HepG2 (cell line): ENCODE measurements around the gene ARHGDIA. TPM values are rescaled to one million over a fixed set of nuclear protein-coding genes. Genes with fewer than 3 reads are reported as not detected.

Source experiments
- BRD4 ChIP-seq: sonication (generic); formaldehyde crosslinking; IDR thresholded peaks from 2 replicates; pipeline ENCODE4 v1.4.0; 2020; ENCODE audit warnings: missing genetic modification reagents
- CENPBD1 ChIP-seq: sonication (generic); formaldehyde crosslinking; IDR thresholded peaks from 2 replicates; pipeline ENCODE4 v1.8.0; 2022; ENCODE audit warnings: missing genetic modification reagents, low read depth, mild to moderate bottlenecking, borderline replicate concordance
- E2F1 ChIP-seq: sonication (generic); formaldehyde crosslinking; IDR thresholded peaks from 2 replicates; pipeline ENCODE4 v1.5.0; 2020; ENCODE audit warnings: missing genetic modification reagents
- HES4 ChIP-seq: sonication (generic); formaldehyde crosslinking; IDR thresholded peaks from 2 replicates; pipeline ENCODE4 v1.9.0; 2021; ENCODE audit warnings: mild to moderate bottlenecking, missing genetic modification reagents, borderline replicate concordance
- HMG20A ChIP-seq: IDR thresholded peaks from 2 replicates; pipeline ENCODE4 v1.6.1; 2016; ENCODE audit warnings: borderline replicate concordance
- MZF1 ChIP-seq: sonication (generic); formaldehyde crosslinking; IDR thresholded peaks from 2 replicates; pipeline ENCODE4 v1.8.1; 2023; ENCODE audit warnings: mild to moderate bottlenecking, missing genetic modification reagents, borderline replicate concordance
- NAIF1 ChIP-seq: sonication (generic); formaldehyde crosslinking; IDR thresholded peaks from 2 replicates; pipeline ENCODE4 v1.5.0; 2020; ENCODE audit warnings: mild to moderate bottlenecking, missing genetic modification reagents, borderline replicate concordance
- PBX2 ChIP-seq: IDR thresholded peaks from 2 replicates; pipeline ENCODE4 v1.6.1; 2016; ENCODE audit warnings: control low read depth
- PPARG ChIP-seq: conservative IDR thresholded peaks from 2 replicates; pipeline ENCODE4 v1.6.1; 2016; ENCODE audit warnings: missing biosample characterization, missing genetic modification reagents
- SAFB2 ChIP-seq: sonication (generic); formaldehyde crosslinking; IDR thresholded peaks from 2 replicates; pipeline ENCODE4 v1.5.1; 2020; ENCODE audit warnings: missing genetic modification reagents, low read depth, mild to moderate bottlenecking, borderline replicate concordance
- SMAD3 ChIP-seq: sonication (generic); formaldehyde crosslinking; IDR thresholded peaks from 2 replicates; pipeline ENCODE4 v1.4.0; 2020; ENCODE audit warnings: missing genetic modification reagents
- SPEN ChIP-seq: sonication (generic); formaldehyde crosslinking; IDR thresholded peaks from 2 replicates; pipeline ENCODE4 v1.5.1; 2020; ENCODE audit warnings: low read depth, mild to moderate bottlenecking, missing genetic modification reagents
- WIZ ChIP-seq: sonication (generic); formaldehyde crosslinking; IDR thresholded peaks from 2 replicates; pipeline ENCODE4 v1.5.1; 2020; ENCODE audit warnings: mild to moderate bottlenecking, missing genetic modification reagents
- XBP1 ChIP-seq: sonication (generic); formaldehyde crosslinking; IDR thresholded peaks from 2 replicates; pipeline ENCODE4 v1.5.0; 2020; ENCODE audit warnings: missing genetic modification reagents
- YY1 ChIP-seq: IDR thresholded peaks from 2 replicates; pipeline ENCODE4 v1.6.1; 2011; ENCODE audit warnings: low read length, low read depth, moderate library complexity, mild to moderate bottlenecking; ENCODE audit not compliant: insufficient read depth, insufficient replicate concordance
- ZHX2 ChIP-seq, 2 experiments: sonication (generic) in 1 of 2; formaldehyde crosslinking in 1 of 2; IDR thresholded peaks; 2 replicates each; pipeline versions ENCODE4 v1.6.1 to v1.9.0; 2014 to 2022; ENCODE audit warnings: antibody characterized with exemption in 1 of 2, borderline replicate concordance in 1 of 2, inconsistent platforms in 1 of 2, low read depth in 1 of 2, missing genetic modification reagents in 1 of 2
- ZNF550 ChIP-seq: sonication (generic); formaldehyde crosslinking; IDR thresholded peaks from 2 replicates; pipeline ENCODE4 v1.4.0; 2020; ENCODE audit warnings: mild to moderate bottlenecking, missing genetic modification reagents, borderline replicate concordance
- ZNF569 ChIP-seq: sonication (generic); formaldehyde crosslinking; IDR thresholded peaks from 2 replicates; pipeline ENCODE4 v1.5.0; 2020; ENCODE audit warnings: mild to moderate bottlenecking, missing genetic modification reagents, moderate library complexity, borderline replicate concordance
- ZNF570 ChIP-seq: sonication (generic); formaldehyde crosslinking; IDR thresholded peaks from 2 replicates; pipeline ENCODE4 v1.4.0; 2020; ENCODE audit warnings: mild to moderate bottlenecking, missing genetic modification reagents, borderline replicate concordance
- polyA plus RNA-seq, 8 experiments: library from polyadenylated mRNA; depleted of rRNA in 3 of 8; stranded (reverse) in 7 of 8; unstranded in 1 of 8; fragments of >200 nt; fragmentation: Illumina TruSeq in 4 of 8; extraction: Trizol in 4 of 8; gene quantifications; 2 replicates each; pipeline versions ENCODE4 v1.2.1 to v1.2.3, GENCODE V29; 2011 to 2016; ENCODE audit warnings: low read depth in 4 of 8, missing spikeins in 1 of 8, mixed read lengths in 1 of 8; ENCODE audit not compliant: insufficient read depth in 1 of 8
- total RNA-seq, 5 experiments: library from RNA; depleted of rRNA; stranded (reverse); fragments of >200 nt; fragmentation: Illumina TruSeq; extraction: Trizol; gene quantifications; 2 replicates each; pipeline ENCODE4 v1.2.3, GENCODE V29; 2016; ENCODE audit warnings: low read depth in 1 of 5

The ARHGDIA gene
- total and polyA plus RNA-seq, 2 of the 13 experiments (the other 11 are each of a cell fraction or from before 2014, with no cell fraction given) = 40.0 to 64.0 TPM

GRCh38 chr17:81910840-81911276, 39.7 kb upstream of the ARHGDIA start (continued):
- TF ChIP-seq YY1 (no peak), MZF1 (CRISPR knock-in tag) (no peak), PBX2 (CRISPR knock-in tag) (no peak), XBP1 (CRISPR knock-in tag) (no peak), BRD4 (peak; percentile 39; the same call in 1 of the 2 replicates), NAIF1 (CRISPR knock-in tag) (no peak), SPEN (peak; percentile 34; the same call in 1 of the 2 replicates), E2F1 (CRISPR knock-in tag) (no peak), SAFB2 (CRISPR knock-in tag) (0 out of 2 replicates have a peak, but pooled peaks have one; percentile 5), PPARG (CRISPR knock-in tag) (no peak), ZHX2 (IDR thresholded peaks at IDR 0.05; ENCODE audit: low read depth) (no peak), ZHX2 (CRISPR knock-in tag; IDR thresholded peaks at IDR 0.05; ENCODE audit: borderline replicate concordance) (no peak), ZNF550 (CRISPR knock-in tag) (no peak), HMG20A (no peak), ZNF570 (CRISPR knock-in tag) (no peak), WIZ (CRISPR knock-in tag) (no peak), ZNF569 (no peak), SMAD3 (CRISPR knock-in tag) (no peak), HES4 (CRISPR knock-in tag) (peak; percentile 75; the same call in 1 of the 2 replicates), CENPBD1 (CRISPR knock-in tag) (no peak)
